ENCODE data around the gene ICE2.
"Not testable (repeated sequence)": the region's sequence is repeated elsewhere in the genome, so short reads cannot be mapped to it uniquely, and the experiment has no call there.

Gene ICE2

GRCh38 chr15:60442031-60442650 lies 36.8 kb downstream of the ICE2 start:
- no peak for DNase-seq

GRCh38 chr15:60441331-60441730 lies 37.6 kb downstream of the ICE2 start:
- DNase-seq, result no peak

GRCh38 chr15:60438646-60439045 lies 40.3 kb downstream of the ICE2 start:
- no peak for DNase-seq

GRCh38 chr15:60428935-60429334 lies 50.0 kb downstream of the ICE2 start:
- no peak for DNase-seq

- no peak for DNase-seq
Measured at GRCh38 chr15:60426870-60427508, 52.0 kb downstream of the ICE2 start.

GRCh38 chr15:60425461-60425860 lies 53.5 kb downstream of the ICE2 start:
- no peak for DNase-seq

- DNase-seq, result no peak
Measured at GRCh38 chr15:60424006-60424405, 54.9 kb downstream of the ICE2 start.

GRCh38 chr15:60423537-60423936 lies 55.4 kb downstream of the ICE2 start:
- no peak for DNase-seq

GRCh38 chr15:60421544-60421943 lies 57.4 kb downstream of the ICE2 start:
- no peak for DNase-seq

GRCh38 chr15:60420203-60420716 lies 58.7 kb downstream of the ICE2 start:
- DNase-seq, result no peak

- no peak for DNase-seq
Measured at GRCh38 chr15:60419753-60420152, 59.2 kb downstream of the ICE2 start.

GRCh38 chr15:60418096-60418495 lies 60.8 kb downstream of the ICE2 start:
- DNase-seq, result no peak

- no peak for DNase-seq
Measured at GRCh38 chr15:60417112-60417511, 61.8 kb downstream of the ICE2 start.

- no peak for DNase-seq
Measured at GRCh38 chr15:60416484-60416883, 62.5 kb downstream of the ICE2 start.

- DNase-seq, result no peak
Measured at GRCh38 chr15:60414016-60414682, 64.8 kb downstream of the ICE2 start.

- DNase-seq, result no peak
Measured at GRCh38 chr15:60413231-60413824, 65.6 kb downstream of the ICE2 start.

GRCh38 chr15:60412807-60413206 lies 66.1 kb downstream of the ICE2 start:
- not testable (repeated sequence) for DNase-seq

- no peak for DNase-seq
Measured at GRCh38 chr15:60411774-60412425, 67.0 kb downstream of the ICE2 start.

GRCh38 chr15:60410350-60410749 lies 68.6 kb downstream of the ICE2 start:
- not testable (repeated sequence) for DNase-seq

GRCh38 chr15:60408463-60408981 lies 70.4 kb downstream of the ICE2 start:
- DNase-seq, result no peak

GRCh38 chr15:60407415-60407805 lies 71.5 kb downstream of the ICE2 start:
- DNase-seq, result no peak

- no peak for DNase-seq
Measured at GRCh38 chr15:60406513-60407414, 72.2 kb downstream of the ICE2 start.

Data from KG1 (cell line).